GM11168 (cell line): Measurements from ENCODE around the gene MPL.

Source experiments
- in situ Hi-C: fragments of 300-500 bp; cut with MboI; formaldehyde crosslinking; loops from one replicate; pipeline ENCODE4 v1.12.0; 2022; ENCODE audit warnings: low sequenced_read_pairs; ENCODE audit not compliant: unreplicated experiment

MPL gene

DNA sequence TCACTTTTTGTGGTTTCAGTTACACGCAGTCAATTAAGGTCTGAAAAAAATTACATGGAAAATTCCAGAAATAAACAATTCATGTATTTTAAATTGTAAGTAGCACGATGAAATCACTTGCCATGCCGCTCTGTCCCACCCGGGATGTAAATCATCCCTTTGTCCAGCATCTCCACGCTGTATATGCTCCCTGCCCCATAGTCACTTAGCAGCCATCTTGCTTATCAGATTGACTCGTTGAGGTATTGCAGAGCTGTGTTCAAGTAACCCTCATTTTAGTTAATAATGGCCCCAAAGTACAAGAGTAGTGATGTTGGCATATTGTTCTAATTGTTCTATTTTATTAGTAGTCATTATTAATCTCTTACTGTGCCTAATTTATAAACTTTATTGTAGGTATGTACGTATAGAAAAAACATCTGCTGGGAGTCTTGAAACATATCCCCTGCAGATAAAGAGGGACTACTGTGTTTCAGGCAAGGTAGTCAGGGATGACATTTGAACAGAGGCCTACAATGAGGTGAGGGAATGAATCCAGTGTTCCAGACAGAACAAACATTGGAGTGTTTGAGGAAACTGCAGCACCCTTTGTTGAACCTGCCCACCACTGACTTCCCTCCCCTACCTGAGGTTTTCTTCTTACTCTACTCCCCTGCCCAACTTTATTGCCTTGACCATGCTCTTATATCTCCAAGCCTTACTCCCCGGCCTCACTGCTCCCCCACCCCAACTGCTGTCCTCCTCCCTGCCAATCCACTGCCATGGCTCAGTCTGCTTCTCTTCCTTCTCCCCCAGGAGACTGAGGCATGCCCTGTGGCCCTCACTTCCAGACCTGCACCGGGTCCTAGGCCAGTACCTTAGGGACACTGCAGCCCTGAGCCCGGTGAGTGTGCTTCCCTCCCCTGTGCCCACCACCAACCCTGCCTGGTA, 14.1 kb downstream of the MPL start:
- in situ Hi-C loops, result no loop called here

DNA sequence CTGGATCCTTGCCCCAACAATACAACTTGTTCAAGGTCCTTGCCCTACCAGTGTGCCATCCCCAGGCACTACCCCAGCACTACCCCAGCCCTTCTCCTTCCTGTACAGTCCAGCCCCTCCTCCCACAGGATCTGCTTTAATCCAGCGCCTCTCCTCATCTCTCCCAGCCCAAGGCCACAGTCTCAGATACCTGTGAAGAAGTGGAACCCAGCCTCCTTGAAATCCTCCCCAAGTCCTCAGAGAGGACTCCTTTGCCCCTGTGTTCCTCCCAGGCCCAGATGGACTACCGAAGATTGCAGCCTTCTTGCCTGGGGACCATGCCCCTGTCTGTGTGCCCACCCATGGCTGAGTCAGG, 14.7 kb downstream of the MPL start:
- in situ Hi-C loops, result no loop called here

DNA sequence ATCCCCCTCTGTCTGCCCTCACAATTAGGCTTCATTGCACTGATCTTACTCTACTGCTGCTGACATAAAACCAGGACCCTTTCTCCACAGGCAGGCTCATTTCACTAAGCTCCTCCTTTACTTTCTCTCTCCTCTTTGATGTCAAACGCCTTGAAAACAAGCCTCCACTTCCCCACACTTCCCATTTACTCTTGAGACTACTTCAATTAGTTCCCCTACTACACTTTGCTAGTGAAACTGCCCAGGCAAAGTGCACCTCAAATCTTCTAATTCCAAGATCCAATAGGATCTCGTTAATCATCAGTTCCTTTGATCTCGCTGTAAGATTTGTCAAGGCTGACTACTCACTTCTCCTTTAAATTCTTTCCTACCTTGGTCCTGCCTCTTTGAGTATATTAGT, 15.3 kb downstream of the MPL start:
- in situ Hi-C loops, result no loop called here

DNA sequence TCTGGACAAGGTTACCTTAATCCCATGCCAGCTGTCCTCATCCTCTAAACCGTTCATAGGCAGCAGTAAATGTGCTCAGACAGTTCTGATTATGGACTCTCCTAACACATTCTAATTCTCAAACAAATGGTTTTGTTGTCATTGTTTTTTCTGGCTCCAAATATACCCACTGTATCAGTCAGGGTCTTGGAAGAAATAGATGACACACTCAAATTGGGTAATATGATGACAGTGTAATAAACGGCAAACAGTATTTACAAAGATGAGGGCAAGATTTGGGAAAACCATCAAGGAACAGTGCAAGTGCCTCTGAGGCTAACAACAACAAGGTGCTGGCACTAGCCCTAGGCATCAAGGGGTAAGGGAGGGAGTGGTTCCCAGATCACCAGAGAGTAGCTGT, 16.9 kb downstream of the MPL start:
- in situ Hi-C loops, result no loop called here

DNA sequence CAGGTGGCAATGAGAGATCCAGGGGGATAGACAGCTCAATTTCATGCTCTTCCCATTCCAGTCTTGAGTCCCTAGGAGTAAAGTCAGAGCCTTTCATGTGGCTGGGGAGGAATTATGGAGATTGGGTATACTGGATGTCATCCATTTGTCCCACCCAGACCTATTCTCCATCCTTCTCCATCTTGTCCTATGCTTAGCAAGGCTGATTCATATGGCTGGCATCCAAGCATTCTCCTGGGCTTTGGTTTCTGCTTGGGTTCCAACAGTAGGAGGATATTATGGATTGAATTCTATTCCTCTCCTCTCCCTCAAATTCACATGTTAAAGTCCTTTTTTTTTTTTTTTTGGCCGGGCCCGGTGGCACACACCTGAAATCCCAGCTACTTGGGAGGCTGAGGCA, 17.3 kb downstream of the MPL start:
- in situ Hi-C loops, result no loop called here

DNA sequence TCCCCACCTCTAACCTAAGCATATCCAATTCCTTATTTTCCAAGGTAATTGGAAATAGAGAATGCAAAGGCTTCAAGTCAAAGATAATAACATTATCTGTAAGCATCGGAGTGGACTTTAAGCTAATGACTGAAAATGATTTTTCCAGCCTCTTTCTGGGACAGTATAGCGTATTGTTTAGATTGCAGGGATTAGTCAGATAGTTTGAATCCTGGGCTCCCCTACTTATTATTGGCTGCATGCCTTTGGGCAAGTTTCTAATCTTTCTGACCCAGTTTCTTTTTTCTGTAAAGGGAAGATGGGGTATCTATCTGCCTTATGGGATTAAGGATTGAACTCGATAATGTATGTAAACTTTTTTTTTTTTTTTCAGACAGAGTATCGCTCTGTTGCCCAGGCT, 19.6 kb downstream of the MPL start:
- in situ Hi-C loops, result no loop called here

DNA sequence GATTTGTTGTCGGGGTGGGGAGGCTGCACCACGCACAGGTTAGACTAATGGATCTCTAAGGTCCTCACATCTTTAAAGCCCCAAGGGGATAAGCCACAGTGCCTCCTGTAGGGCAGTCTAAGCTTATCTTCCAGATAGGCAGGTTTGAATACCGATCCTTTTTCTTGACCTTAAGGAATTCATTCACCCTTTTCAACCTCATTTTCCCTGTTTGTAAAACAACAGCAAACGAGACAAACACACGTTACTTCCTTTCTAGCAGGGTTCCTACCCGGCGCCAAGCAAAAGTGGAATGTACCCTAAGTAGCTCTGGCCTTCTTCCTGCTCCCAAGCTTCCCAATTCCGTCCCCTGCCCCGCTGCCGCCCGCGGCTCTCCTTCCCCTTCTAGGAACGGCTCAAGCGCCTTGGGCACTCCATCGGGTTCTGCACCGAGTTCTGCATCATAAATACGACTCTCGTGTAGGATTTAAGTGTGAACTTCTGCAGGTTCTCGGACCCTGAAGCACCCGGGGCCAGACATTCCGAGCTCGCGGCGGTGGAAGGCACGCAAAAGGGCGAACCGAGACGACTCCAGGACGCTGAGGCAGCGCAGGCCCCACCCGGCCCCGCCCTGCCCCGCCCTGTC, 20.6 kb downstream of the MPL start:
- in situ Hi-C loops, result no loop called here

DNA sequence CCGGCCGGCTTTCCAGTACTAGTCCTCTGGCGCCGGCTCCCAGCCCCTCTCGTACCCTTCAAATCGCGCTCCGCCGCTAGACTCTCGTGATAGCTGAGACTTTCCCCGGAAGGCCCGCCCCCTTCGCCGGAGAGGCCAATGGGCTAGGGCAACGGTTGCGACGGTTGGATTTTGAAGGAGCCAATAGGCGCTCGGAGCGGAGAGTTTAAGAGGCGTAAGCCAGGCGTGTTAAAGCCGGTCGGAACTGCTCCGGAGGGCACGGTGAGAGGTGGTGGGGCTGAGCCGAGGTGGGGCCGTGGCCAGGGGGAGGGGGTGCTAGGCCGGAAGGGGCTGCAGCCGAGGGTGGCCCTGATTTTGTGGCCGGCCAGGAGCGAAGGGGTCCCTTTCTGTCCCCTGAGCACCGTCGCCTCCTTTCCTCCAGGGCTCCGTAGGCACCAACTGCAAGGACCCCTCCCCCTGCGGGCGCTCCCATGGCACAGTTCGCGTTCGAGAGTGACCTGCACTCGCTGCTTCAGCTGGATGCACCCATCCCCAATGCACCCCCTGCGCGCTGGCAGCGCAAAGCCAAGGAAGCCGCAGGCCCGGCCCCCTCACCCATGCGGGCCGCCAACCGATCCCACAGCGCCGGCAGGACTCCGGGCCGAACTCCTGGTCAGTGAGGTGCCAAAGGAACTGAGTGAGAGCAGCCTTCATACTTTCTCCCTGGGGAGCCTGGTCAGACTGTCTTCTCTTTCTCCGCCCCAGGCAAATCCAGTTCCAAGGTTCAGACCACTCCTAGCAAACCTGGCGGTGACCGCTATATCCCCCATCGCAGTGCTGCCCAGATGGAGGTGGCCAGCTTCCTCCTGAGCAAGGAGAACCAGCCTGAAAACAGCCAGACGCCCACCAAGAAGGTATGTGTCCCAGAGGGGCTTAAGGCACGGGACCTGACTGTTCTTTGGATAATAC, 21.4 kb downstream of the MPL start, which contains the start of gene CDC20:
TSS of gene CDC20 (plus strand) at position 236 of the 948 bp plus-strand sequence. CDS start at position 471, 235 bp downstream.
- in situ Hi-C loops, result no loop called here

DNA sequence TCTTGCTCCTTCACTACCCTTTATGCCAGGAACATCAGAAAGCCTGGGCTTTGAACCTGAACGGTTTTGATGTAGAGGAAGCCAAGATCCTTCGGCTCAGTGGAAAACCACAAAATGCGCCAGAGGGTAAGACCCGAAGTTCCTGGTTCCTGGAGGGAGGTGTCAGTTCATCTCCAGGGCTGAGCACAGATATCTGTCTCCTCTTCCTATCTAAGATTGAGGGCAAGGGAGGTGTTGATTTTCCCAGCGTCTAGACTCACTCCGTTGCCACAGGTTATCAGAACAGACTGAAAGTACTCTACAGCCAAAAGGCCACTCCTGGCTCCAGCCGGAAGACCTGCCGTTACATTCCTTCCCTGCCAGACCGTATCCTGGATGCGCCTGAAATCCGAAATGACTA, 22.1 kb downstream of the MPL start:
- in situ Hi-C loops, result loop anchor here (10.0 kb wide), 1 partner anchor 135 kb away; no protein-coding TSS in a partner anchor

DNA sequence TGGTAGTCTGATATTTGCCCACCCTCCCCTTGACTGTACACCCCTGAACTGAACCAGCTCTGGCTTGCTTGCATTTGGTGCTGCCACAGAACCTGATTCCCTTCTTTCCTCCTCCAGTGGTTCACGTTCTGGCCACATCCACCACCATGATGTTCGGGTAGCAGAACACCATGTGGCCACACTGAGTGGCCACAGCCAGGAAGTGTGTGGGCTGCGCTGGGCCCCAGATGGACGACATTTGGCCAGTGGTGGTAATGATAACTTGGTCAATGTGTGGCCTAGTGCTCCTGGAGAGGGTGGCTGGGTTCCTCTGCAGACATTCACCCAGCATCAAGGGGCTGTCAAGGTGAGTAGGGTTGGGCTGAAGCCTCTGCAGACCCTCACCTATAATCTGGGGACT, 23.0 kb downstream of the MPL start:
- in situ Hi-C loops, result loop anchor here (10.0 kb wide), 1 partner anchor 136 kb away; no protein-coding TSS in a partner anchor

DNA sequence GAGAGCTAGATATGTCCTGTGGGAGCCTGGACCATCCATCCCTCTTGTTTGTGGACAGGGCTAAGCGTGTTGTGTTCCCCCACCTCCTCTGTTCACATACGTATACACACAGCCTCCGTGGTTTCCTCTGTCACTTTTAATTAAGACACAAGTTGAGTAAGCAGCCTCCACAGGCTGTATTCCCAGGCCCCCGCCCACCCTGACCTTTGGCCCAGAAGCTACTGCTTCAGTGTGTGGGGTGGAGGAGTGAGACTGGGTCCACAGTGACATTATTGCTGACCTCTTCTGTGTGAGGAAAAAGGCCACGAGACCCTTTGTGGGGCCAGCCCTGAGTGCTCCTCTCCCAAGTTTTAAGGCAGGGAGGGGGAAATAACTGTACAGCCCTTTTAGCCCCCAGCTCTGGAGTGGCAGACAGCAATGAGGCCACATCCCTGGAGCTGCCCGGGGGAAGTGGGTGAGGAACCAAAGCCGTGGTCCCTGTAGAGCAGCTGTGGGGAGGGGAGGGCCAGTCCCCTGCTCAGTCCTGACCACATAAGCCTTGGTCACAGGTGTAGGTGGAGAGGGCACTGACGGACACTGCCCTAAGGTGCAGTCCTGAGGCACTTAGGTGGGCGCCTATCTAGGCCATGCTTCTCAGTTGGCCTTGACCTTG, 25.8 kb downstream of the MPL start:
- in situ Hi-C loops, result loop anchor here (10.0 kb wide), 1 partner anchor 139 kb away; no protein-coding TSS in a partner anchor

DNA sequence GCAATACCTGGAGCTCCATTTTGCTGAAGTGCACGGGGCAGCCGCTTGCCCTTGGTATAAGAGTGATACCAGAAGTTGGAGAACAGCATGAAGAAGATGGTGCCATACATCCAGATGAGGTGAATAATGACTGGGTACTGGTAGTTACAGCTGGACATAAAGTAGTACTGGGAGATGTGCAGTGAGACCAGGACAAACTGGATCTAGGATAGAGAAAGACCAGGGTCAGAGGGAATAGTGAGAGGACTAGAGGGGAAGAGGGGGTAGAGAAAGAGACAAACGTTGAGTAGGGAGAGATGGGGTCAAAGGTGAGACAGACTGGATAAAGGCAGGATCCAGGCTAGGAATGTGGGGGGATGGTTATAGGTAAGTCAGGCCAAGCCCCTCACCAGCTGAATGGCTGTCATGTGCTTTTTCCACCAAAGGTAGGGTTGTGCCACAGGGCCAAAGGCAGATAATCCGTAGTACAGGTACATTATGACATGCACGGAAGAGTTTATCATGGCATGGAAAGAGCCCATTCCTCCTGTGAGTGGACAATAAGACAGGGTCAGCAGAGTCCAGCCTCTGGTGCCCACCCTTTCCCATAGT, 26.4 kb downstream of the MPL start:
- in situ Hi-C loops, result loop anchor here (10.0 kb wide), 1 partner anchor 139 kb away; no protein-coding TSS in a partner anchor

DNA sequence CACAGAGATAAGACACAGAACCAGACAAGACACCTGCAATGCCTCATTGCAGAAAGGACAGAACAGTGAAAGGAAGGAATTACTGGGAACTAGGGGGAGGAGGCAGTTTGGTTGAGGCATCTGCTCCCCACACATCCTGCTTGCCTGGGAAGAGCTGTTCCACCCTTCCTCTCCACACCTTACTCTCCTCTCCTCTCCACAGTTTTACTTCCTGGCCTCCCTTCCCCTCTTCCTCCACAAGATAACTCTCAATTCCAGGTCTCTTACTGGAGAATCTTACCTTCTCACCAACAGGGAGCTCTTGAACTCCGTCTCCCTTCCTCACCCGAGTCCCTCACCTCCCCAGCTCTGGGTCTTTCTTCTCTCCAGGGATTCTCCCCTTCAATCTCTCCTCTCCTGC, 28.1 kb downstream of the MPL start:
- in situ Hi-C loops, result loop anchor here (10.0 kb wide), 1 partner anchor 141 kb away; no protein-coding TSS in a partner anchor

DNA sequence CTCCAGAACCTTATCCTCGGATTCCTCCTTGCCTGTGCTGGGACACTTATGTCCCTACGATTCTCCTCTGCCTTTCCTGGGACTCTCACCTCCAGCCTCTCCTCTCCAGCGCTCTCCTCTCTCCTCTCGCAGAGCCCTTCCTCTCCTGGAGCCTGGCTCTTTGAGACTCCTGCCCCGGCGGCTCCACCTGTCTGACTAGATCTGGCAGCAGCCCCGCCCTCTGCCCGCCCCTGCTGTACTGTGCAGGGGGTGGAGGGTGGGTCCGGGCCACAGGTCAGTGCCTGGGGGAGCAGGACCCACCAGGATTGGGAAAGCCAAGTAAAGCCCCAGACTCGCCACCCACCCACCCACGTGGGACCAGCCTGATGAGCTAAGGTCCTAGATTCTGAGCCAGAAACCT, 28.6 kb downstream of the MPL start:
- in situ Hi-C loops, result loop anchor here (10.0 kb wide), 1 partner anchor 141 kb away; no protein-coding TSS in a partner anchor

DNA sequence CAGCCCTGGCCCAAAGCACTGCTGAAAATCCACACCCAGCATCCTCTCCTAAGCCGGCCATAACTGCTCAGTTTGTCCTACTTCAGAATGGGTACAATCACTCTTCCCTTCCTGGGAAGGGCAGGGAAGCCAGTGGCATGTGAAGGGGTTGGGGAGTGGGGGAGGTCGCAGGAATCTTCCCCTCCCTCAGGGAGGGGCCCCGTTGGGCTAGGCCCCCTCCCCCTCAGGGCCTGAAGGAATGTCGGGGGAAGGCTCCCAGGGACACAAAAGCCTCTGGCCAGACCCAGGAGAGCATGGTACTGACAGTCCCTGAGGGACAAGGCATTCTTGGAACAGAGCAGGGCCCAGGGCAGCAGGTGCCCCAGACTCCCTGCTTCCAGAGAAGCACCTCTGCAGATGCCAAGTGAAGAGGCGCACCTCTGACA, 29.0 kb downstream of the MPL start:
- in situ Hi-C loops, result loop anchor here (10.0 kb wide), 1 partner anchor 142 kb away; no protein-coding TSS in a partner anchor

DNA sequence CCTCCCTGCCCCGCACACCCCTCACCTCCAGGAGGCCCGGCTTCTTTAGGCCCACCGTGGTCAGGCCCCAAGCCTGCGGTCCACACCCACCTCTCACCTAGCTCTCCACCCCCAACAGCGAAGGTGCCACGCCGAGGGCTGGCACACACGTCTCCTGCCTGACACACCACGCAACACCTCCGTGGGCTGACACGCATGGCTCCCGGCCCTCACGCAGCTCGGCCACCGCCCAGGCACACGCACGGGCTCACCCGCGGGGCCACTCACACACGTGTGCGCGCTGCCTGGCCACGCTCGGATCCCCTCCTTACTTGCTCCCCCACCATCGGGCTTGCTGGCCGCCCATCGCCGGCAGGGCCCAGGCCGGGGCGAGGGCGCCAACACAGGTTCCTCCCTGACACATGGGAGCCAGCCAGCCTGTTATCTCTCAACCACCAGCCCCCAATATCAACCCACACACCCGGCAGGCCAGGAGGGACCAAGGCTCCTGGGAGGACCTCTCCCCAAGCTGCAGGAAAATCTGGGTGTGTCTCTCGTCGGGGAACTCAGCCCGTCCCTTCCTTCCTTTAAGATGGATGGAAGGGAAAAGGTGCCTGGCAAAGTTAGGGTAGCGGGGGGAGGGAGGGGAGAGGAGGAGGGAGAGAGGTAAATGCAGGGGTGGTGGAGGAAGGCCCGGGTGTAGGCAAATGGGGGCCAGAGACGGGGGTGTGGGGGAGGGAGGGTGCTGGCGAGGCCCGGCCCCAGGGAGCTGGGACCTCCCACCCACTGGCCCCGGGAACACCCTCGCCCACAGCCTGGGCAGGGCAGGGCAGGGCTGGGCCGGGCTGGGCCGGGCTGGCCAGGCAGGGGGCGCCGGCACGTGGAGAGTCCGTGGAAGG, 29.6 kb downstream of the MPL start:
- in situ Hi-C loops, result loop anchor here (10.0 kb wide), 1 partner anchor 142 kb away; no protein-coding TSS in a partner anchor

DNA sequence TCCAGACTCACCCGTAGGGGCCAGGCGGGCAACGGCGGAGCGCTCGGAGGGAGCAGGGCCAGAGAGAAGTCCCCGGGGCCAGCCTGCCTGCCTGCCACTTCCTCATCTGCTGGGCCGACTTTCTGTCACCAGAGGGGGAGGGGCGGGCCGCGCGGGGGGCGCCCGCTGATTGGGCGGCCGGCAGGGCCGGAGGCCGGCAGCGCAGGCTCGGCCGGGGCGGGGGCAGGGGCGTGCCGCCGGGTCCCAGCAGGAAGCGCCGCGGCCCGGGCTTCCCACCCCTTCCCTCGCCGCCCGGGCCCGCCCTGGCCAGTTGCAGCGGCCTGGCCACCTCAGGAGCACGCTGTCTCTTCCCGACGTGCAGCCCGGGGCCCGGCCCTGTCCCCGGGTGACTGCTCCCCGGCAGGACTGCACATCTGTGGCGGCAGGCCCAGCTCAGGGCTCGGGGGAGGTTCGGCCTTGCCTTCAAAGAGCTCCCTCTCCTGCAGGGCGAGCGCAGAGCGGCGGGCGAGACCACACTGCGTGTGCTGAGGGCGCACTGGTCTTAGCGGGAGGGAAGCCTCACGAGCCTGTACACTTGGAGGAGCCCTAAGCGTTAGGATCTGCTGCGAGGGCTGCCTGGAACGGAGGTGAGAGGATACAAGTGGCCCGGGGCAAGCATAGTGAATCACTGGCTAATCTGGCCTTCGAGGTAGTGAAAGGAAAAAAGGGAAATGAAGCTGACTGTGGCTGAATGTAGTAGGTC, 30.5 kb downstream of the MPL start, which contains the start of gene ELOVL1:
TSS of gene ELOVL1 (minus strand) at position 108 of the 742 bp plus-strand sequence. CDS start 2,402 bp downstream, outside the sequence.
- in situ Hi-C loops, result loop anchor here (10.0 kb wide), 1 partner anchor 143 kb away; no protein-coding TSS in a partner anchor
